Duodenal mucosa (tissue), 2 donors: ENCODE measurements around the gene USP40.

Experiments
- H3K27ac ChIP-seq: one replicate; pipeline ENCODE4 v1.7.0; 2013; ENCODE audit warnings: low read depth, low read length
- H3K27me3 ChIP-seq, 2 donors: one replicate each; pipeline ENCODE4 v1.7.0; 2013; ENCODE audit warnings: low read length in 2 of 2, control low read depth in 1 of 2; ENCODE audit not compliant: insufficient read depth in 2 of 2, control insufficient read depth in 1 of 2
- H3K36me3 ChIP-seq, 2 donors: one replicate each; pipeline ENCODE4 v1.7.0; 2013; ENCODE audit warnings: low read length in 2 of 2, control low read depth in 1 of 2; ENCODE audit not compliant: insufficient read depth in 2 of 2, control insufficient read depth in 1 of 2
- H3K4me1 ChIP-seq, 2 donors: one replicate each; pipeline ENCODE4 v1.7.0; 2013; ENCODE audit warnings: low read length in 2 of 2, control low read depth in 1 of 2; ENCODE audit not compliant: insufficient read depth in 2 of 2, control insufficient read depth in 1 of 2
- H3K4me3 ChIP-seq, 2 donors: one replicate each; pipeline ENCODE4 v1.7.0; 2013; ENCODE audit warnings: low read length in 2 of 2, low read depth in 1 of 2
- H3K9ac ChIP-seq, 2 donors: one replicate each; pipeline ENCODE4 v1.7.0; 2013; ENCODE audit warnings: low read length in 2 of 2, low read depth in 1 of 2
- H3K9me3 ChIP-seq, 2 donors: one replicate each; pipeline ENCODE4 v1.7.0; 2013; ENCODE audit warnings: low read length in 2 of 2, control low read depth in 1 of 2; ENCODE audit not compliant: control insufficient read depth in 1 of 2

USP40 gene

DNA sequence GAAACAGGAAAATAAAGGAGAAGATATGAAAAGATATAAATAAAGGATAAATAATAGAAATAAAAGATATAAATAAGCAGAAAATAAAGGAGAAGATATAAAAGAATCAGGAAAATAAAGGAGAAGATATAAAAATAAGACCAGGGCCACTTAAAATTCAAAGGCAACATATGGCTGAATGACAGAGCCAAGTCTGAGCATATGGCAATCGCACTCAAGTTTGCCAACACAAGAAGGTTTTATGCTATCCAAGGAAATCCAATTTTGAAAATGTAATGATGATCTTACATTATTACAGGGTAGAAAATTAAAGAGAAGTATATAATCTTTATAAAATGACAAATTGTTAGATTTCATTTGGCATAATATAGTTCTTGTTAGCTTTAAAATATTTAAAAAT, 33.6 kb downstream of the USP40 start:
- Histone ChIP-seq H3K27ac (no peak overlapping the region), H3K27me3 (no peaks in the 10 kb centered on the region), H3K9me3 (no peaks in the 10 kb centered on the region), H3K4me3 (no peak overlapping the region), H3K36me3 (peaks cover 13 to 25% of the 10 kb centered on the region in 2 donors), H3K4me1 (no peaks in the 10 kb centered on the region), H3K9ac (no peak overlapping the region)

DNA sequence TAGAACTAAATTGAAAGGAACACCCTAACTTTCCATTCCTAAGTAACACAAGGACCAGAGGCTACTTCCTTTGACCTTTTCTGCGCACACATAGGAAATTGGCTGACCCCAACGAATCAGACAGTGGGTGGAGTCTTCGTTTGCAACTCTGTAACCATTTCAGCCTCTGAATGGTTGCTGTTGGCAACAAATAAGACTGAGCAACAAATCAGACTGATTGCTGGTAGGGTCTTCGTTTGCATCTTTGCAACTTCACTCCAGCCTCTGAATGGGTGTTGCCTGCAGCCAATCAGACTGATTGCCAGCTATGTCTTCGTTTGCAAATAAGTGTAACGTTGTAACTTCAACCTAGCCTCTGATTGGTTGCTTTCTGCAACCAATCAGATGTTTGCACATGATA, 34.6 kb downstream of the USP40 start:
- Histone ChIP-seq H3K9ac (no peak overlapping the region), H3K4me3 (no peak overlapping the region), H3K9me3 (no peaks in the 10 kb centered on the region), H3K4me1 (no peaks in the 10 kb centered on the region), H3K36me3 (peaks cover 13 to 29% of the 10 kb centered on the region in 2 donors), H3K27me3 (no peaks in the 10 kb centered on the region), H3K27ac (no peak overlapping the region)

DNA sequence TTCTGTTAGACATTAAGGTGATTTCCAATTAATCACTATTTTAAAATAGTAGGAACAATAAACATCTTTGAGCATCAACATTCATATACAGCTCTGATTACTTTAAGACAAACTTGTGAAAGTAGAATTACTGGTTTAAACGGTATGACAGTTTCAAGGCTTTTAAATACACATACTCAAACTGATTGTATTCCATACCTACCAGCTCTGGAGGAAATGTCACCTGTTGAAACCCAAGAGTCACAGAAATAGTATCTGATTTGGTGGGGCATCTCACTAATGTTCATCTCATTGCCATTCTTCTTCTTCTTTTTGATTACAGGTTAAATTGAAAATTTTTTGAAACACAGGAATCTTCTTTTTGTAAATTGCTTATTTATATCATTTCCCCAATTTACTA, 36.2 kb downstream of the USP40 start:
- Histone ChIP-seq H3K36me3 (peaks cover 13 to 32% of the 10 kb centered on the region in 2 donors), H3K27ac (no peak overlapping the region), H3K9me3 (no peaks in the 10 kb centered on the region), H3K27me3 (no peaks in the 10 kb centered on the region), H3K4me3 (no peak overlapping the region), H3K9ac (no peak overlapping the region), H3K4me1 (no peaks in the 10 kb centered on the region)

DNA sequence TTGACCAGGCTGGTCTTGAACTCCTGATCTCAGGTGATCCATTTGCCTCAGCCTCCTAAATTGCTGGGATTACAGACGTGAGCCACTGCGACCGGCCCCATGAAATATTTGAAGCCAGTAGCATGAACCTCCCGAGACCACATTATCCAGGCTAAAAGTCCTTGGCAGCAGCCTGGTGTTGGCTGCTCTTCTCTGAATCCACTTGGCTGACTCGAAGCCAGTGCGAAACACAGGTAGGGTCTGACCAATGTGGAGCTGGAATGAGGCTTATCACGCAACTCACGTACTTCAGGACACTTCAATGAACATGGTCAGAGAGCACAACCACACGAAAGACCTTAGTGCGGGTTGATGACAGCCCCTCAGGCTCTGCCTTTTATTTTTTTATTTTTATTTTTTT, 38.4 kb downstream of the USP40 start:
- no peak overlapping the region for H3K9ac ChIP-seq
- peaks cover 13 to 36% of the 10 kb centered on the region in 2 donors for H3K36me3 ChIP-seq
- H3K27me3 ChIP-seq = no peaks in the 10 kb centered on the region
- H3K27ac ChIP-seq = no peak overlapping the region
- no peaks in the 10 kb centered on the region for H3K4me1 ChIP-seq
- no peaks in the 10 kb centered on the region for H3K9me3 ChIP-seq
- H3K4me3 ChIP-seq = no peak overlapping the region

GRCh38 chr2:233525791-233526190, 40.8 kb downstream of the USP40 start:
- Histone ChIP-seq H3K9me3 (no peaks in the 10 kb centered on the region), H3K4me3 (no peak overlapping the region), H3K27ac (no peak overlapping the region), H3K4me1 (no peaks in the 10 kb centered on the region), H3K9ac (no peak overlapping the region), H3K27me3 (no peaks in the 10 kb centered on the region), H3K36me3 (peaks cover 12 to 37% of the 10 kb centered on the region in 2 donors)

- H3K9ac ChIP-seq = no peak overlapping the region
- H3K4me1 ChIP-seq = no peaks in the 10 kb centered on the region
- H3K9me3 ChIP-seq = no peaks in the 10 kb centered on the region
- peaks cover 13 to 25% of the 10 kb centered on the region in 2 donors for H3K36me3 ChIP-seq
- H3K27ac ChIP-seq = no peak overlapping the region
- no peaks in the 10 kb centered on the region for H3K27me3 ChIP-seq
- H3K4me3 ChIP-seq = no peak overlapping the region
Observed at GRCh38 chr2:233519787-233520611, 46.6 kb downstream of the USP40 start.

DNA sequence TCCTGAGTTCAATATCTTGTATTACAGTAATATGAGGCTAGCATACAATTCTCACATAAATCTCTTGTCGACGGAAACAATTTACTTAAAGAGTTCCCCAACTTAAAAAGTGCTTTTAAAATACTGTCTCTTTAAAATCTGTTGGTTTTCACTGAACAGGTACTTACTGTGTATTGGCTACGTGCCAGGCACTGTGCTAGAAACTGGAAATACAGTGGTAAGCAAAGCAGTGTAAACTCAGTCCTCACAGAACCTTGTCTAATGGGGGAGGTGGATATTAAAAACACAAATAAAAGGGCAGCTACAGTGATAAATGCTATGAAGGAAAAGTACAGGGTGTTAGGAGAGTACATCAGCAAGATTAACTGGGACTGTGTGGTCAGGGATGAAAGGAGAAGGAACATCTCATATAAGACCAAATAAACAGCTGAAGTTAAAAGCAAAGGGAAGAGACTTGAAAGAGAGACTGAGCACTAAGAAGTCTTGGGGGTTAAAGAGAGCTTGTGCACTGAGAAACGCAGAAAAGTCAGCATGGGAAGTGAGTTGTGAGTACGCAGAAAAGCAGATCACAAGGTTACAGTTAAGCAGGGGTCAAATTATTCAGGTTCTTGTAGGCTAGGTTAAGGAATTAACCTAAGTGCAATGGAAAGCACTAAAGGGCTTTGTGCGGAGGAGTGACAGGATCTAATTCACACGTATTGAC, 52.5 kb downstream of the USP40 start:
- Histone ChIP-seq H3K36me3 (peaks cover 15 to 17% of the 10 kb centered on the region in 2 donors), H3K4me3 (no peak overlapping the region), H3K9ac (no peak overlapping the region), H3K9me3 (no peaks in the 10 kb centered on the region), H3K27me3 (no peaks in the 10 kb centered on the region), H3K27ac (no peak overlapping the region), H3K4me1 (no peaks in the 10 kb centered on the region)

DNA sequence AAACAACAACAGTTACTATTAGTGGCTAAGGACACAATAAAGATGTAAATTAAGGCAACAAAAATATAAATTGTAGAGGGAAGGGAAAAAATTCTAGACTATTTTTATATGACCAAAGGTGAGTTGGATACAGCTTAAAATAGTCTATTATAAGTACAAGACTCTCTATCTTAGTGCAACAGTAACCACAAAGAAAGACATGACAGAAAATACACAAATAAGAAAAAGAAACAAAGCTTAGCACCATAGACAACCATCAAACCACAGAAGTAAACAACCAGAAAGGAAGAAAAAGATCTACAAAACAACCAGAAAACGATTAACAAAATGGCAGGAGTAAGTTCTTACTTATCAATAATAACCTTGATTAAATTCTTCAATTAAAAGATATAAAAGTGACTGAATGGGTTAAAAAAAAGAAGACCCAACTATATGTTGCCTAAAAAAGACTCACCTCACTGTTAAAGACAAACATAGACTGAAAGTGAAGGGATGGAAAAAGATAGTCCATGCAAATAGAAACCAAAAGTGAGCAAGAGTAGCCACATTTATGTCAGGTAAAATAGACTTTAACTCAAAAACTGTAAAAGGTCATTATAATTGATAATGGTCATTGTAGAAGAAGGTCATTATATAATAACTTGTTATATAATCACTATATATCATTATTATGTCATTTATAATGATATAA, 62.5 kb downstream of the USP40 start:
- no peak overlapping the region for H3K4me3 ChIP-seq

DNA sequence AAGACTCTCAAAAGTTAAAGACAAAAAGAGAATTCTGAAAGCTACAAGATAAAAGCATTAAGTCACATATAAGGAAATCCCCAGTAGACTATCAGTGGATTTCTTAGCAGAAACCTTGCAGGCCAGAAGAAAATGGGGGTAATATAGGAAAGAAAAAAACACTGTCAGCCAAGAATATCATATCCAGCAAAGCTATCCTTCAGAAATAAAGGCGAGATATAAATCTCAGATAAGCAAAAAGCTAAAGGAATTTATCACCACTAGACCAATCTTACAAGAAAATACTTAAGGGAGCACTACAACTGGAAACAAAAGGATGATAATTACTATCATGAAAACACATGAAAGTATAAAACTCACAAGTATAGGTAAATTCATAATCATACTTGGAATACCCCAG, 63.1 kb downstream of the USP40 start:
- Histone ChIP-seq H3K36me3 (peaks cover 22 to 29% of the 10 kb centered on the region in 2 donors), H3K4me3 (no peak overlapping the region), H3K27ac (no peak overlapping the region), H3K27me3 (no peaks in the 10 kb centered on the region), H3K9me3 (peaks cover 14 to 18% of the 10 kb centered on the region in 2 donors), H3K4me1 (no peaks in the 10 kb centered on the region), H3K9ac (no peak overlapping the region)

More for the DNA sequence above, 62.5 kb downstream of the USP40 start:
- Histone ChIP-seq H3K9me3 (peaks cover 14 to 18% of the 10 kb centered on the region in 2 donors), H3K27ac (no peak overlapping the region), H3K36me3 (peaks cover 15 to 24% of the 10 kb centered on the region in 2 donors), H3K9ac (no peak overlapping the region), H3K27me3 (no peaks in the 10 kb centered on the region), H3K4me1 (no peaks in the 10 kb centered on the region)
